Vagina (tissue), 2 donors: Measurements from ENCODE around the gene WDR91.

Source experiments
- POLR2A ChIP-seq, 2 donors: fragments of 450-650 bp; IDR thresholded peaks; one replicate each; pipeline ENCODE4 v1.6.1; 2017; ENCODE audit warnings: antibody characterized with exemption in 2 of 2, mild to moderate bottlenecking in 2 of 2, moderate library complexity in 2 of 2
- TF ChIP-seq, protein P1 (sequence below), 3 experiments: fragments of 450-650 bp in 2 of 3; fragments of 200-600 bp in 1 of 3; sonication (generic) in 1 of 3; IDR thresholded peaks; one replicate each; pipeline ENCODE4 v1.5.1; 2017 to 2019; ENCODE audit warnings: antibody characterized with exemption in 3 of 3, mild to moderate bottlenecking in 2 of 3, moderate library complexity in 2 of 3

DNA sequence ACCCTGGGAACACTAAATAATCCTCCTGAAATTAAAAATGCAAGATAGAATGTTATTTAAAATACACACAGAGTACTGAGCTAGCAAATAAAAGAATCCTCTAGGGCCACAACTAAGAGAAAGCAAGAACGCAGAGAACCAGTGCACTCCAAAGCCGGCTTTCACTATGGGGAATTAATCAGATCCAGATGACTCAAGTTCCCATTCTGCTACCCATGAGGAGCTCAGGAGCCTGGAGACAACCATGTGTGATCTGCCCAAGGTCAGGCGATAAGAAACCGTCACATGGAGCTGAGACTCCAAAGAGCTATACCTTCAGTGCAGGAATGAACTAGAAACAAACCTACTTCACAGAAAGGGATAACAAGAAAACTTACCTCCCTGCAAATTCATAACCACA lies 21.4 kb downstream of the WDR91 start:
- TF ChIP-seq, protein P1, sequence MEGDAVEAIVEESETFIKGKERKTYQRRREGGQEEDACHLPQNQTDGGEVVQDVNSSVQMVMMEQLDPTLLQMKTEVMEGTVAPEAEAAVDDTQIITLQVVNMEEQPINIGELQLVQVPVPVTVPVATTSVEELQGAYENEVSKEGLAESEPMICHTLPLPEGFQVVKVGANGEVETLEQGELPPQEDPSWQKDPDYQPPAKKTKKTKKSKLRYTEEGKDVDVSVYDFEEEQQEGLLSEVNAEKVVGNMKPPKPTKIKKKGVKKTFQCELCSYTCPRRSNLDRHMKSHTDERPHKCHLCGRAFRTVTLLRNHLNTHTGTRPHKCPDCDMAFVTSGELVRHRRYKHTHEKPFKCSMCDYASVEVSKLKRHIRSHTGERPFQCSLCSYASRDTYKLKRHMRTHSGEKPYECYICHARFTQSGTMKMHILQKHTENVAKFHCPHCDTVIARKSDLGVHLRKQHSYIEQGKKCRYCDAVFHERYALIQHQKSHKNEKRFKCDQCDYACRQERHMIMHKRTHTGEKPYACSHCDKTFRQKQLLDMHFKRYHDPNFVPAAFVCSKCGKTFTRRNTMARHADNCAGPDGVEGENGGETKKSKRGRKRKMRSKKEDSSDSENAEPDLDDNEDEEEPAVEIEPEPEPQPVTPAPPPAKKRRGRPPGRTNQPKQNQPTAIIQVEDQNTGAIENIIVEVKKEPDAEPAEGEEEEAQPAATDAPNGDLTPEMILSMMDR (IDR thresholded peaks at IDR 0.05), result no peak
- TF ChIP-seq POLR2A (IDR thresholded peaks at IDR 0.05), result no peak
